HL-60/S4 treated with phorbol 12-myristate 13-acetate at 8.2 ng/mL for 4 days and 3 days (cell line): ENCODE results near the gene FBXL2.

Experiments
- in situ Hi-C: fragments of 300-500 bp; cut with MboI; formaldehyde crosslinking; loops from 2 replicates; pipeline ENCODE4 v1.15.0; 2022; ENCODE audit warnings: low sequenced_read_pairs

FBXL2 gene, protein sequence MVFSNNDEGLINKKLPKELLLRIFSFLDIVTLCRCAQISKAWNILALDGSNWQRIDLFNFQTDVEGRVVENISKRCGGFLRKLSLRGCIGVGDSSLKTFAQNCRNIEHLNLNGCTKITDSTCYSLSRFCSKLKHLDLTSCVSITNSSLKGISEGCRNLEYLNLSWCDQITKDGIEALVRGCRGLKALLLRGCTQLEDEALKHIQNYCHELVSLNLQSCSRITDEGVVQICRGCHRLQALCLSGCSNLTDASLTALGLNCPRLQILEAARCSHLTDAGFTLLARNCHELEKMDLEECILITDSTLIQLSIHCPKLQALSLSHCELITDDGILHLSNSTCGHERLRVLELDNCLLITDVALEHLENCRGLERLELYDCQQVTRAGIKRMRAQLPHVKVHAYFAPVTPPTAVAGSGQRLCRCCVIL

DNA sequence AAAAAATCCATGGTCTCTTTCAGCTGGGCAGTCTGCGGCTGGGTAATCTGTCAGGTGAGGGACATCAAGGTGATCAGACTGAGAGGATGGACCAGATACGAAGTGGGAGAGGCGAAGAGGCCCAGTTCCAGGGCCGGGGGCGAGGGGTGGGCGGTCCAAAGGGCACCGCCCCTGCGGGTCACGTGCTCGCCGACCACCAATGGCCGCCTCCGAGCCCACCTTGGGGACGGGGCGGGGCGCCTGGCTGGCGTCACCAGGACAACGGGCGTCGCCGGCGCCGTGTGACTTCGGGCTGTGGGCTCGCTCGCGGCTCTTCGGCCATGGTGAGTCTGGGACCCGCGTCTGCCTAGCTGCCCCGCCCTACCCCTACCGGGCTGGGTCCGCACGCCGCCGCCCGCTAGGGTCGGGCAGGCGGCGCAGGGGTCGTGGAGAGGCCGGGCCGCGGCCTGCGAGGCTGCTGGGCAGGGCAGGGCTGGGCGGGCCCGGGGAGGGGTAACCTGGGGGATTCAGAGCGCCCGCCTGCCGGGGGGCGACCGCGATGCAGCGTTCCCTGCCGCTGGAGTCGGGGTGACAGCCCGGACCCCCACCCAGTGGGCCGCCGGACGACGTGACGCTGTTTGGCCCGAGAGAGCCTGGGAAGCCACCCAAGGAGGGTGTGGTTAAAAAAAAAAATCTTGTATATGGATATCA lies at the start of gene FBXL2:
Gene FBXL2, plus strand, starts transcription at position 250 of the 690 bp plus-strand sequence. Its CDS starts 71 bp downstream, at position 321.
- in situ Hi-C loops, result no loop called here

DNA sequence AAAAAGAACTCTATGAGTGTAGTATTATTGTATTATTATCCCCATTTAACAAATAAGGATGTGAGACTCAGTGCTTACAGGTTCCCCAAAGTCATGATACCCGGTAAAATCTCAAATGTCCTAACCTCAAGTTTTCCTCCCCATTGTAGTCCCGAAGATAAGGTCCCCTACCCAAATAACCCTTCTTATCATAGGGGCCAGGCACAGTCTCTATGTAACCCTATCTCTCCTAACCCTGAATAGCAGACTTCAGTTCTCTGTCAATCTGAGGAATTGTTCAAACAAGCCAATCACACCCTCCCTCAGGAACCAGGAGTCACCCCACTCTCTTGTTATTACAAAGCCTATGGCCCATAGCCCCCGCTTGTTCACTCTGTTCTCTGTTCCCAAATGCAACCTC lies 48.2 kb upstream of the FBXL2 start:
- in situ Hi-C loops, result no loop called here

DNA sequence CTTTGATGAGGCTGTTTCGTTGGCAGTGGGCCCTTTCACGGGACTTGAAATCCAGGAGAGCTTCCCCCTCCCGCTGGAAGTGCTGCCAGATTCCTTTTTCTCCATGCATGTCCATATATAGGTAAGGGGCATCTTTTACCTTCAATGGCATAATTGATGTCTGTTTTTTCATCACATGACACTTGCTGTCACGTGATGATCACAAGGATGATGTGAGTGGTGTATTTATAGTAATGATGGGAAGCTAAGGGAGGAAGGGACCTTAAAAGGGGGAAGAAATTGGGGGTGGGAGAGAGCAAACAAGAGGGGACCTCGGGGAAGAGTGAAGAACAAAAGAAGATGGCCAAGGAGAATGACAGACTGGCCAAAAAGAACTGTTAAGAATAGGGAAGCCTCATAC lies 47.3 kb upstream of the FBXL2 start:
- in situ Hi-C loops, result no loop called here

DNA sequence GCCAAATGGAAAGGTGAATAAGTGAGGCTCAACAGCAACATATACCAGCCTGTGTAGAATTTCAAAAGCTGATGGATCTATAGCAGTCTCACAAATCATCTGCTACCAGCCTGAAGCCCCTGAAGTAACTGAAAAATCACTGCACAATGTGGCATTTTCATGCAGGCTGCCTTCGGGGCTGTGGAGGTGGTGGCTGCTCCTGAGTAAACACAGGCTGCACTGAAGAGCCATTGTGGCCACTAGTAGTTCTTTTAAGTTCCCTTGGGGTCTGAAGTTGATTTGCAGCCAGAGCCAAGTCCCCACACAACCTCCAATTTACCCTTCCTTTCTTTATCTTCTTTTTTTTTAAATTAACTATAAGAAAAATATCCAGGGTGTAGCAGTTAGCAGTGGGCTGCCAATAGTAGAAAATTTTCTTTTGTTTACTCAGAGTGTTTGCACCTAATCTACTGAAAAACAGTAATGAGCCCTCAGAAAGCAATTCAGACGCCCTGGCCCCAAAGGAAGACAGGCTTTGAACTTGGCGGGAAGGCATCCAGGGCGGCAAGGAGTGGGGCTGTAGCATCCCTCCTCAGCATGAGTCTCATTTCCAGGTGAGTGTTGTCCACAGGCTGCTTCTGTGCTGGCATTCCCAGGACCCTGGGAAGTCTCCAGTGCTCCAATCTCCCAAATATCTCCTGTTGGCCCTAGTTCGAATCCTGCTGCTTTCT lies 45.3 kb upstream of the FBXL2 start:
- in situ Hi-C loops, result no loop called here

DNA sequence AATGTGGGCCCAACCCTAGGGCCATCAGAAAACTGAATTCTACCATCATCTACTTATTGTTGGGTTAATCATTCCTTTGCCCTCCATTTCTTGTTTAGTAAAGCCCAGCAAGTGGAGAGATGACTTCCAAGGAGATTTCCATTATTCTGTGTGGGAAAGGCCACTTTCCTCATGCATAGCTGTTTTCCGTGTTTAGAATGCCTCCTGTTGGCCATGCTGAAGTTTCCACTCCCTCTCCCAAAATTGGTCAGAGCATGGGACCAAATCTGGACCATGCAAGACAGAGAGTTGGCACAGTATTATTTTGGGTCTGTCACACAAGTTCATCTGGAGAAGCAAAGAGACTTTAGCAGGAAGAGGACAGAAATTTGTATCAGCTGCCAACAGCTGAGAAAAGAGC lies 43.4 kb upstream of the FBXL2 start:
- in situ Hi-C loops, result no loop called here

DNA sequence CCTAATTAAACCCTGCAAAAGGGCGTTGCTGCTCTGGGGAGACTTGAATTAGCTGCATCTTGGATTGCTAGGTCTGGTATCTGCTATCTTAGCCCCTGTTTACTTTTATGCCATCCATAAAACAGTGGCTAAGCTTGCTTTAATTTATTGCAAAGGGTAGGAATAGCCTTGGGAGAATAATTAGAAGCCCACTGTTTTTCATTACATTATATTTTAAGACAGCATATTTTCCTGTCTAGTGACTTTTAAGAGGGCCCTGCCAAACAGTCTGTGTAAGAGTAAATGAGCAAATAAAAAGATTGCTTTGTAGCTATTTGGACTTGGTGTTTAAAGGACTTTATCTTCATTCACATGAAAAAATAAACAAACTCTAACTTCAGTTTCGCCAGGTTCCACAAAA lies 41.2 kb upstream of the FBXL2 start:
- in situ Hi-C loops, result no loop called here

DNA sequence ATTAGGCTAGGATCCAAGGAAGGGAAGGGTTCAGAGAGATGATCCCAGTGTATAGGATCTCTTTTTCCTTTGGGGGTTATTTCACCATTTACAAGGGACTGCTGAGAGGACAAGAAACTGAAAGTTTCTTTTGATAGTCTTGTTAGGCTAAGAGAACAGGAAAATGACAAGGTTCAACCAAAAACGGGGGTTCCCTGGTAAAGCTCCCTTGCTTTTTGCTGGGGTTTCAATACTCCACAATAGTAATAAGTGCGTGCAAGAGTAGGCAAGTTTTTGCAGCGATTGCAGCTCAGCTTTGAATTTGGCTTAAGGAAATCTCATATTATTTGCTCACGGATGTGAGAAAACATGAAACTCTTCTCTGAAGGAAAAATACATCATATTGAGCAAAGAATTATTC lies 39.8 kb upstream of the FBXL2 start:
- in situ Hi-C loops, result no loop called here

DNA sequence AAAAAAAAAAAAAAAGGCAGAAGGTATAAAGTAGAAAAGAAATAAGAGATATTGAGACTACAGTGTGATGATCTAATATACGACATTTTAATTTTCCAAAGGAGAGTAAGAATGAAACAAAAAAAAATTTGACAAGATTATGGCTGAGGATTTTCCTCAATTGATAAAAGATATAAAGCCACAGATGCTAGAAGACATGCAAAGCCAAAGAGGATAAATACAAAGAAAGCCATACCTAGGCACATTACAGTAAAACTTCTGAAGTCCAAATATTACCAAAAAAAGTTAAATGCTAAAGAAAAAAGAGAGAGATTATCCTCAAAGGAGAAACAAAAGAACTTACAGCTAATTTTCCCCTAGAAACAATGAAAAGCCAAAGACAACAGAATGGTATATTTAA lies 38.3 kb upstream of the FBXL2 start:
- in situ Hi-C loops, result no loop called here

DNA sequence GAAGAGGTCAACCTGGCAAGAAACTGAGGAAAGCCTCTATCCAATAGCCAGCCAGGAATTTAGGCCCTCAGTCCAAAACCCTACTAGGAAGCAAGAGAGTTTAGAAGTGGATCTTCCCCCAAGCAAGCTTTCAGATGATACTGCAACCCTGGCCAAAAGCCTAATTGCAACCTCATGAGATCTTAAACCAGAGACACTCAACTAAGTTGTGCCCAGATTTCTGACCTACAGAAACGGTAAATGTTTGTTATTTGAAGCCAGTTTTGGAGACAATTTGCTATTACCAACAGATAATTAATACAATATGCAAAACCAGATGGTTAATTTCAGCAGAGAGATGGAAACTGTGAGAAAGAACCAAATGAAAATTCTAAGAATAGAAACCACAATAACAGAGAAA lies 37.0 kb upstream of the FBXL2 start:
- in situ Hi-C loops, result no loop called here

DNA sequence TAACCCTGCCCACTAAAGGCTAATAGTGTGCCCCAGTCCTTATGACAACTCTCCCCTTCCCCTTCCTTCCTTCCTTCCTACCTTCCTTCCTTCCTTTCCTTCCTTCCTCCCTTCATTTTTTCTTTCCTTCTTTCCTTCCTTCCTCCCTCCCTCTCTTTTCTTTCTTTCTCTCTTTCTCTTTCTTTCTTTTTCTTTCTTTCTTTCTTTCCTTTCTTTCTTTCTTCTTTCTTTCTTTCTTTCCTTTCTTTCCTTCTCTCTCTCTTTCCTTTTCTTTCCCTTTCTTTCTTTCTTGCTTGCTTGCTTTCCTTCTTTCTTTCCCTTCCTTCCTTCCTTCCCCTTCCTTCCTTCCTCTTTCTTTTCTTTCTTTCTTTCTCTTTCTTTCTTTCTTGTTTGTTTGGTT lies 30.5 kb upstream of the FBXL2 start:
- in situ Hi-C loops, result no loop called here

DNA sequence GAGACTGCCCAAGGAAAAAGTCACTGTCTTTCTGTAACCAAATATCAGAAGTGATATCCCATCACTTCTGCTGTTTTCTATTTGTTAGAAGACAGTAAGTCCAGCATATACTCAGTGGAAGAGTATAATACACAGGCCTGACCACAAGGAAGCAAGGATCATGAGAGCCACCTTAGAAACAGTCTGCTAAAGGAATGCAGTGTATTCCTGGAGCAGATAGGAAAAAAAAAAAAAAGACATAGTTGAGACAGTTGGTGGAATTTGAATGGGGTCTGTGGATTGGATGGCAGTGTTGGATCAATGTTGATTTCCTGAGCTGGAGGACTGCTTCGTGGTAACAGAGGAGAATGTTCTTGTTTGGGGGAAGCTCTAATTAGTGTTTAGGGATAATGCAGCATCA lies 26.5 kb upstream of the FBXL2 start:
- in situ Hi-C loops, result no loop called here

DNA sequence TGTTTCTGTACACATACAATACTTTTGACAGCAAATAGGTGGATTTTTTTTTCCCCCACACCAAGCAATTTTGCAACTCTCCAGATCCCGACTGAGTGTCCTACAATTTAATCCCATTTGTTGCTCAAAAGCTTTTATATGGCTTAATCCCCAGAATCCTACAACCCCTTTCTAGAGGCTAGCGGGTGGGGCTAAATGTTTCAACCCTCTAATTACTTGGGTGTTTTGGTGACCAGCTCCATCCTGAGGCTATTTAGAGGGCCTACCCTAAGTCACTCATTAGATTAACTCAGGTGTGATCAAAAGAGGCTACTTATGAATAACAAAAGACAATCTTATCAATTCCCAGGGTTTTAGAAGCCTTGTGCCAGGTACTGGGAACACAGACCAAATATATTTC lies 21.0 kb upstream of the FBXL2 start:
- in situ Hi-C loops, result no loop called here

DNA sequence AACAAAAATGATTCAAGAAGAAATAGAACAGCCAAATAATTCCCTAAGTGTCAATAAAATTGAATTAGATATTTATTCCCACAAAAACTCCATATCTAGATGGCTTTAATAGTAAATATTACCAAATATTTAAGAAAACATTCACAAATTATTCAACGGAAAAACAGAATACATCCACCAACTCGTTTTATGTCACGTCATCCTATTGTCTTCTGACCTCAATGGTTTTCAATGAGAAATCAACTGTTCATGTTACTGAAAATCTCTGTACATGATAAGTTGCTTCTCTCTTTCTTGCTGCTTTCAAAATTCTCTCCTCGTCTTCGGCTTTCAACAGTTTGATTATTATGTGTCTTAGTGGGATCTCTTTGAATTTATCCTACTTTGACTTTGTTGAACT lies 17.1 kb upstream of the FBXL2 start:
- in situ Hi-C loops, result no loop called here

DNA sequence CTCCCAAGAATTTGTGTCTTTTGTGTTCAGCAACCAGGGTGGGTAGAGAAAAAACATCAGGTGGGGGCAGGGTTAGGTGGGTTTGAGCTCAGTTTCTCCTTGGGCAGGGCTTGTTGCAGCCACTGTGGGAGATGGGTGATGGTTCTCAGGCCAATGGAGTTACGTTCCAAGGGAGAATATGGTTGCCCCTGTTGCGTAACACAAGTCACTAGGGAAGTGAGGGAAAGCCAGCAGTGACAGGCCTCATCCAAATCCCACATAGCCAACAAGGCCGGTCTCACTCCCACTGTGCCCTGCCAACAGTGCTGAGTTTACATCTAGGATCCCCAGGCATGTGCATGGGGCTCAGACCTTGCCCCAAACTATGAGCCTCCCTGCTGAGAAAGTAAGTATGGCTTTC lies 7.9 kb upstream of the FBXL2 start:
- in situ Hi-C loops, result no loop called here

DNA sequence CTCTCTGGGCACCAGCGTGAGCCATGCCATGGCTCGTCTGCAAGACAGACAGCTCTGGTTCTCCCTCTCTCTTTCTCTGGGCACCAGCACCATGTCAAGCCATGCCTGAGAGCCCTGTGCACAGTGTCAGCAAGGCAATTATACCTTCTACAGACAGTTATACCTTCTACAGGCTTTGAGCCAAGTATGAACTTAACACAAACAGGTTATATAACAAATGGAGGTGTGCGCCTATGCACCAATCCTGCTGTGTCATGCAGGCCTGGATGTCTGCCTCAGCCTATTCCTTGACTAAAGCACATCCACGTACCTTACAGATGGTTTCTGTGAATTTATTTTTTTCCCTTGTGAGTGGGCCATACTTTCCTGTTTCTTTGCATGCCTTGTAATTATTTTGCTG lies 5.9 kb upstream of the FBXL2 start:
- in situ Hi-C loops, result no loop called here

DNA sequence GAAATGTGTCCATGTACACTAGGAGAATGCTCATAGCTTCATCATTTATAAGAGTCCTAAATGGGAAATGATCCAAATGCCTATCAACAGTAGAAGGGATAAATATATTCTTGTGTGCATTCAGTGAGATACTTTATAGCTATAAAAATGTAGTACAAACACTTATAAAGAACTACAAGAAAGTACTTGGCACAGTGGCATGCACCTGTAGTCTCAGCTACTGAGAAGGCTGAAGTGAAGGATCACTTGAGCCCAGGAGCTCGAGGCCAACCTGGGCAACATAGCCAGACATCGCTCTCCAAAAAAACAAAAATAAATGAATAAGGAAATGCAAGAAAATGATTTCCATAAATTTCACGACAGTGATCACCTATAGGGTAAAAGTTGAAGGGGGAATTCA lies 3.6 kb upstream of the FBXL2 start:
- in situ Hi-C loops, result no loop called here

DNA sequence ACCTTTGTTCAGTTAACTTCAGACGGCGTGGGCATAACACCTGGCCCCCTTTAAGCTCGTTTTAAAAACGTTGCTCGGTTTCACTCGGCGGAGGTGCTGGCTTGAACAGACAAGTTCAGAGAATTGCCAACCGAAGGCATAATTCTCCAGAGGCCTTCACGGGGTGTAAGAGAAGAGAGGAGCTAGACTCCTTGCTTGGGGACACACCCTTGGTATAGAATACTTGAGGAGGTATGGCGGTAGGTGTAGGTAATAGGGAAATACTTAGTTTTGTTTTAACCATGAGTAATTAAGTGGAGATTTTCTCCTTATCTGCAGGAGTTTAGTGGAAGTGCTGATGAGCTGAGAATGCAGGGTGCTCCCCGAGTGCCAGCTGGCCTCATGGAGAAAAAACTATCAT lies 921 bp downstream of the FBXL2 start:
- in situ Hi-C loops, result no loop called here

DNA sequence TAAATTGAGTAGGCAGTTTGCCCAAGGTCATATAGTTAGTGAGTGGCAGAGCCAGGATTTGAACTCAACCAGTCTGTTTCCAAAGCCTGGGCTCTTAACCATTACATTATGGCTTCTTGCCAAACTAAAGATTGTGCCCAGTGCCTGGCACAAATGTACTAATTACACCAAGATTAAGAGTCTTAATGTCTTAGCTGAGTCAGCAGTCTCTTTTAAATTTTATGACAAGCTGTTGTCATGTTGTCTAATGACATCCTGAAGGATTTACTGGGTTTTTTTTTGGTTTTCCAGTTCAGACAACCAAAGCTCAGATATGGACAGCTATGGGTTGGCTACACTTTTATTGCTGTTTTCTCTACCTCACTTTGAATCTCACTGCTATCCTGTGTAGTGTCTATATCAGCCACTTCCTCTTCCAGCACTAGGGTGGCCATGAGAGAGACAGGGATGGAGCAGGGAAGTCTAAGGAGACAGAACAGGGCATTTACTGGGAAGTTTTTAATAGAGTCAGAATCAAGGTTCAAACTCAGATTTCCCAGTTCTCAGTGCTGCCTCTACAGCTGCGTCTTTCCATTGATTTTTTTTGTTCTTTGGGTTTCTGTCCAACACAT lies 10.5 kb downstream of the FBXL2 start:
- in situ Hi-C loops, result no loop called here

DNA sequence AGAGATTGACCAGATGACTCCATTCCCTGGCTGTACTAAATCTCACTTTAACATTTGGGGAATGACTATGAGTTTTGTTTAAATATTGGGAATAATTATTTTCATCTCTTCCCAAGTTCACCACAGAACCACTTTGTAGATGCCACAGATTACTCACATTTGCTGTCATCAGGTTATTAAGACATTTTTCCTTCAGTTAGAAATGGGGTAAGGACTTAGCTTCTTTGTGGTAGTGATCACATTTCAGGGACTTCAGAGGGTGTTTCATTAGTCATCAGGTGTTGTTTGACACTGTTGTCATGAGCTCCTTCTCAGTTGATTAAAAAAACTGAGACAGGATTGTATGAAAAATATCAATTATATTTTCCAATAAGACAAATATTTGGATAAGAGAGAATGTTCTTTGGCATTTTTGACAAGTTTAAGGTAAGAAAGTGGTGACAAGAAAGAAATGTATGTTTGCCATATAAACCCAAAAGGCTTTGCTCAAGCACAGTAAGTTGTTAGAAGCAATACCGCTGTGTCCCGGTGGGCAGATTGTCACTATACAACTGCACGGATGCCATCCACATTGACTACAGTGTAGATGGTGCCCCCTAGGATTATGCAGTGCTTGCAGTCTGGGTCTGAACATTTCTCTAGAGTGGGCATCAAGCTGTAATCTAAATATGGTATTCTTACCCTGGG lies 22.3 kb downstream of the FBXL2 start:
- in situ Hi-C loops, result no loop called here

DNA sequence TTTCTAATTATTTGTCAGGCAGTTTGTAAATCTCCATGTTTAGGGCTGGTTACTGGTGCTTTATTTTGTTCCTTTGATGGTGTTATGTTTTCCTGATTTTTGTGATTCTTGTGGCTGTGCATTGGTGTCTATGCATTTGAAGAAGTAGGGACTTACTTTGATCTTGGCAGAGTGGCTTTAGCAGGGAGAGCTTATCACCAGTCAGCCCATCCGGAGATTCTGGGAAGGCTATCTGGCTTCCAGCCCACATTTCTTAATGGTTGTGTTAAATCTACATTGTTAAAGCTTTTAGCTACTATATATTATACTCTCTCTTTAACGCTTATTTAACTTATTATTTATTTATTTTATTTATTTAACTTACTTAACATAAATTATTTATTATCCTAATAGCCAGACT lies 35.1 kb downstream of the FBXL2 start:
- in situ Hi-C loops, result no loop called here

DNA sequence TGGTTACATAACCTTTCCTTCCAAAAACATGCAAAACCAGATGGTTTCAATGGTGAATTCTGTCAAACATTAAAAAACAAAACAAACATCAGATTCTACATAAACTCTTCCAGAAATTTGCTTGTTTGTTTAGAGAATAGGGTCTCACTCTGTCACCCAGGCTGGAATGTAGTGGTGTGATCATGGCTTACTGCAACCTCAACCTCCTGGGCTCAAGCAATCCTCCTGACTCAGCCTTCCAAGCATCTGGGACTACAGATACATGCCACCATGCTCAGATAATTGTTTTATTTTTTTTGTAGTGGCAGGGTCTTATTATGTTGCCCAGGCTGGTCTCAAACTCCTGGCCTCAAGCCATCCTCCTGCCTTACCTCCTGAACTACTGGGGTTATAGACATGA lies 36.1 kb downstream of the FBXL2 start:
- in situ Hi-C loops, result no loop called here
